Hematopoietic multipotent progenitor cell treated with erythropoietin and hydrocortisone succinate and interleukin-3 and kit ligand, for 4 days (in vitro differentiated cells): ENCODE measurements around the gene PARP9.
"Not testable (repeated sequence)": the region's sequence is repeated elsewhere in the genome, so short reads cannot be mapped to it uniquely, and the experiment has no call there.

Experiments
- DNase-seq: peaks from one replicate; pipeline ENCODE4 v3.0.0-alpha.2; 2015

PARP9 gene

GRCh38 chr3:122515870-122516269, 48.2 kb downstream of the PARP9 start:
- no peak for DNase-seq

- DNase-seq: no peak
These were observed 49.1 kb downstream of the PARP9 start for GRCh38 chr3:122515020-122515468.

- DNase-seq: peak; percentile 95
These were observed 49.7 kb downstream of the PARP9 start, which contains the start of gene KPNA1 for GRCh38 chr3:122514123-122515019. Gene KPNA1, minus strand, starts transcription at chr3:122514939. Its CDS starts 18,374 bp downstream, at chr3:122496565.

- DNase-seq: peak; percentile 28
These were observed 50.5 kb downstream of the PARP9 start for GRCh38 chr3:122513386-122514122.

- no peak for DNase-seq
These were observed 51.8 kb downstream of the PARP9 start for GRCh38 chr3:122512284-122512683.

GRCh38 chr3:122510878-122511535, 53.1 kb downstream of the PARP9 start:
- peak; percentile 18 for DNase-seq

GRCh38 chr3:122508944-122509343, 55.2 kb downstream of the PARP9 start:
- not testable (repeated sequence) for DNase-seq

- no peak for DNase-seq
These were observed 55.8 kb downstream of the PARP9 start for GRCh38 chr3:122508135-122508914.

- DNase-seq: no peak
These were observed 57.6 kb downstream of the PARP9 start for GRCh38 chr3:122506450-122506849.

- DNase-seq: no peak
These were observed 58.4 kb downstream of the PARP9 start for GRCh38 chr3:122505676-122506075.

GRCh38 chr3:122502941-122503340, 61.2 kb downstream of the PARP9 start:
- no peak for DNase-seq

- peak; percentile 91 for DNase-seq
These were observed 62.0 kb downstream of the PARP9 start for GRCh38 chr3:122502139-122502538.

- DNase-seq: not testable (repeated sequence)
These were observed 63.1 kb downstream of the PARP9 start for GRCh38 chr3:122500964-122501363.

- DNase-seq: no peak
These were observed 65.9 kb downstream of the PARP9 start for GRCh38 chr3:122498152-122498551.

- peak; percentile 93 for DNase-seq
These were observed 66.7 kb downstream of the PARP9 start for GRCh38 chr3:122497425-122497824.

GRCh38 chr3:122496508-122496907, 67.6 kb downstream of the PARP9 start:
- no peak for DNase-seq

GRCh38 chr3:122493296-122493695, 70.8 kb downstream of the PARP9 start:
- DNase-seq: no peak

GRCh38 chr3:122488262-122488973, 75.7 kb downstream of the PARP9 start:
- no peak for DNase-seq

- no peak for DNase-seq
These were observed 79.1 kb downstream of the PARP9 start for GRCh38 chr3:122484985-122485384.

- DNase-seq: no peak
These were observed 82.7 kb downstream of the PARP9 start for GRCh38 chr3:122481390-122481789.
